NCI-H2196 (cell line): ENCODE data around the gene IQCC.
A peak's percentile ranks its signal among the peaks of the same experiment; 100 is the strongest.
"Not testable (repeated sequence)": the region's sequence is repeated elsewhere in the genome, so short reads cannot be mapped to it uniquely, and the experiment has no call there.

ENCODE experiments used
- DNase-seq: peaks from one replicate; lab custom pipeline; 2025; ENCODE audit not compliant: unreplicated experiment; lab: John Stamatoyannopoulos, UW

Gene IQCC

DNA sequence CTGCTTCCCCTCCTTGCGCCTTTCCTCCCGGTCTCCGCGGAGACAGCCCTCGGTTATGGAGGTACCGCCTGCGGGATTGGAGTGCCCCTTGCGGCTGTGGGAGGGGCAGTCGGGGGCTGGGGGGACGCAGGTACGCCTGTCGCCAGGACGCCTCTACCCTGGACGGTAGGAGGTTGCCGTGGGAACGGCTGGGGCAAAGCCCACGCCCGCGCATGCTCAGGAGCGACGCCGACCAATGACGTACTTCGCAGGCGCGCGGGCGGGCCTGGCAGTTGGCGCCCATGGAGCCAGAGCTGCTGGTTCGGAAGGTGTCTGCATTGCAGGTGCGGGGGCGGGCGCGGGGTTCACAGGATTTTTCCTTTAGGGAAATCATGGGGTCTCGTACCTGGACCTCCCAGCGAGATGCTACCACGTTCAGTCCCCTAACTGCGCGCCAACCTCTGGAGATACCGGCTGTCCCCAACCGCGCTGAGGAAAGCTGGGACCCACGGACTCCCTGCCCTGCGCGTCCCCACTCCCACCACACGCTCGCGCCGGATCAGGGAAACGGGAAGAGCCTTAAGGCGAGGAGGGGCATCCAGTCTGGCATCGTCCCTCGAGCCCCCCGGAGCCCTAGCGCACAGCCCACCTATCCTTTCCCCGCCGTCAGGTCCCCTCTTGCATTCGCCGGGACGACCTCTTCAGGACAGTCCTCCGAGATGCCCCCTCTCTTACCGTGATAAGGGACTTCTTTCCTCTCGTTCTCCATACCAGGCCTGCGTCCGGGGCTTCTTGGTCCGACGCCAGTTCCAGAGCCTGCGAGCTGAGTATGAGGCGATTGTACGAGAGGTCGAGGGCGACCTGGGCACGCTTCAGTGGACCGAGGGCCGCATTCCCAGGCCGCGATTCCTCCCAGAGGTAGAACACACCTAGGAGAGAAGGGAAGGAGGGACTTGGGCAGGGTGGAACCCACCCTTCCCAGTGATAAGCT, at the start of gene IQCC:
TSS of gene IQCC (plus strand) at position 271 of the 970 bp plus-strand sequence. CDS start at position 282, 11 bp downstream.
- DNase-seq, result peak; percentile 95

DNA sequence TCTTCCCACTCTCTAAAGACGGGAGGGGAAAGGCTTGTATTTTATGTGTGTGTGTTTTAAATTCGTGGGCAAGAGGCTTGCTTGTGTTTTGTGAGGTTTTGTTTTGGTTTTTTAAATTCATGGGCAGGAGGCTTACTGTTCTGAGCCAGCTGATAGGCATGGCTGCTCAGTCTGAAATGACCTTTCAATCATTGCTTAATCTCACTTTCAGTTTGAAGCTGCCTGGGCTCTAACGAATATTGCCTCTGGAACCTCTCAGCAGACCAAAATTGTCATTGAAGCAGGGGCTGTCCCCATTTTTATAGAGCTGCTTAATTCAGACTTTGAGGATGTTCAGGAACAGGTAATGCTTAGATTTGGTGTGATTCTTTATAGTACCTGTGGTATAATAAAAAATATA, 46.3 kb upstream of the IQCC start:
- DNase-seq, result no peak

DNA sequence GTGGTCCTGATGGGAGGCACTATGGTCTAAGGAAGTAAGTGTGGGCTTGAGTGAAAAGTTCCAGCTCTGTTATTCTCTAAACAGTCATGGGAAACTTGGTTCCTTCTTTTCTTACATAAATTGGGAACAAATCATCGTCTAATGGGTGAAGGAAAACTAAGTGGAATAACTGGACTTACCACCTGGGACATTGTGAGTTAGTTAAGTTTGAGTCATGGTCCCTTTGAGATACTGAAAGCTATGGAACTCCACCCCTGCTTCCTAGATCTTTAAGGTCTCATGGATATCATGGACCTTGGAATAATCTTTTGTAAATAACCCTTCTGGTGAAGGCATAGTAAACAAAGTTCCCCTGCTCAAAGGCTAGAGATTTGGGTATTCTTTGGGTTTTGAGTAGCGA, 42.1 kb upstream of the IQCC start:
- DNase-seq, result no peak

DNA sequence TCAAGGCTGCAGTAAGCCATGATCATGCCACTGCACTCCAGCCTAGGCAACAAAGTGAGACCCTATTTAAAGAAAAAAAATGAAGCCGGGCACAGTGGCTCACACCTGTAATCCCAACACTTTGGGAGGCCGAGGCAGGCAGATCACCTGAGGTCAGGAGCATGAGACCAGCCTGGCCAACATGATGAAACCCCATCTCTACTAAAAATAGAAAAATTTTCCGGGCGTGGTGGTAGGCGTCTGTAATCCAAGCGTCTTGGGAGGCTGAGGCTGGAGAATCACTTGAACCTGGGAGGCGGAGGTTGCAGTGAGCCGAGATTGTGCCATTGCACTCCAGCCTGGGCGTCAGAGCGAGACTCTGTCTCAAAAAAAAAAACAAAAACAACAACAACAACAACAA, 39.8 kb upstream of the IQCC start:
- DNase-seq, result not testable (repeated sequence)

DNA sequence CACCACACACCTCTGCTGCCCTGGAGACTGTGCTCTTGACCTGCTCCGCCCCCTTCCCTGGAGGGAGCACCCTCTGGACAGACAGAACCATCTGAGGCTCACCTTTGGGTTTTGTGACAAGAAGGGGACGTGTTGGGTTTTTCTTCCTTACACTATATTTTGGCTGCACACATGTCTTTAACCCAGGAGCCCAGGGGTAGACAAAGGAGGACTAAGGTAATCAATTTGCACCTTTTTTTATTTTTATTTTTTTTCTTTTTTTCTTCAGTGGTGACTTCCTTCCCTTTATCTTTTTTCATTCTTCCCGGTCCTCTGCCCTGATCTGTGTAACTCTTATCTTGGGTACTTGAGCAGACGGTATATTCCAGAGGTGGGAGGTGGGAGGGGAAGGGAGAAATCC, 34.5 kb upstream of the IQCC start:
- no peak for DNase-seq

DNA sequence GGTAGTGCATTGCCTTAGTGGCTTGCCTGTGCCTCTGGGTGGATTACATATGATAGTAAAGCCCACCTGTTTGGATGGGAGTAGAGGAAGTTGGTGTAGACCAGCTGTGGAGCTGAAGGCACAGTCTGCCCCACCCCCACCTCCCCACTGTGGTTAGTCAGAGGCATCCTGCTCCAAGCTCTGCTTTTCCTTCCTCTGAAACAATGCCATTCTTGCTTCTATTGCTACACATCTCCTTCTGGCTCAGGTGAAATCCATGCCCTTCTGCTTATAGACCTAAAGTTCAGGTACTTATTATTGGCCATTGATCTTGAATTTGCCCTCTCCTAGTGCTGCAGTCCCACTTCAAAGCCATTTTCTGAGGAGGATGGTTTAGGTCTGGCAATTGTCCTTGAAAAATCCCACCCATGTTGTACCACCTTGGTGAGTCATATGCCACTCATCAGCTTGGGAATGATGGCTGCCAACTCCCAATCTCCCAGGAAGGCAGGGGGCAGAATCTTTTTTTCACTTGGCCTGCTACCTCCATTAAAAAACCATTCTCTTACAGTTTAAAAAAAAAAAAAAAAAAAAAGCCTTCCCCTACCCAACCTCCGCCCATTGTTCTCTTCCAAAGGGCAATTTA, 32.7 kb upstream of the IQCC start:
- no peak for DNase-seq

DNA sequence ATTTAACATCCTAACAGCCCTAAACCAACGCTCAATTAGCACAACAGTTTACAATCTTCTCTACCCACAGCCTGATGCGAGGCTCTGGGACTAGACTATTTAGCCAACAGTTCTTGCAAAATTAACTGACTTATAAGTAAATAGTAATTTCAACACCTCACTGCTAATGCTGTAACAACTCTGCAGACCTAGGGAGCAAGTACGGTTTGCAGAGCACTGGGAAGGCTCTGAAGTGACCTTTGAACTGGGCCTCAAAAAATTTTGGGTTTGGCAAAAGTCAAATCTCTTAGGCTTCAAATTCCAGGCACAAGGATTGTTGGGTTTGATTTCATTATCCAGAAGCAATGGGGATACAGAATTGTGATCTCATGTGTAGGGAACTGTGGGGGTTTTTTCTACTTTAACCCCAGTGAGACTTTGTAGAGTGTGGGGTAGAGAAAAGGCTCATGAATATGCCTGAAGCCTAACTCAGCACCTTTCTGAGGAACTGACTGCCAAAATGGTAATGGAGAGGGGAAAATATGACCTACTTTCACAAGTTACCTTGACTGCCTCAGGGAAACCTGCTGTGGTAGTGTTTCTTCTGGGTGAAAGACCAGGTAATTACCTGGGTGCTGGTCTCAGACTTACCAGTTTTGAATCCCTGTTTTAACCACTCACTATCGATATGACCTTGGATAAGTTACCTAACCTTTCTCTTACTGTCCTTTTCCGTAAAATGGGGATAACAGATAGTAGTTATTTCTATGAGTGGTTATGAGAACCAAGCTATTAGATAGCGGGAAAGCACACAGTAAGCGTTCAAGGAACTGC, 26.9 kb upstream of the IQCC start:
- no peak for DNase-seq

DNA sequence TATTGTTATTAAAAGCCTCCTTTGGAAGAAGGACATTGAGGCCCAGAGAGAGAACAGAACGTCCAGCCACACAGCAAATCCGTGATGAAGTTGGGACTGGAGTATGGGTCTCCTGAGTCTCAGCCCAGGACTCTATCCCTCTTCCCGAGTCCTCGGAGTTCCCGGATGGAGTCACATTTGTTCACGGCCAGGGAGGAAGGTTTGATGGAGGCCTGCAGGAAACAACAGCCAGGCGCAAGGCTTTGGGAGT, 26.4 kb upstream of the IQCC start:
- no peak for DNase-seq

DNA sequence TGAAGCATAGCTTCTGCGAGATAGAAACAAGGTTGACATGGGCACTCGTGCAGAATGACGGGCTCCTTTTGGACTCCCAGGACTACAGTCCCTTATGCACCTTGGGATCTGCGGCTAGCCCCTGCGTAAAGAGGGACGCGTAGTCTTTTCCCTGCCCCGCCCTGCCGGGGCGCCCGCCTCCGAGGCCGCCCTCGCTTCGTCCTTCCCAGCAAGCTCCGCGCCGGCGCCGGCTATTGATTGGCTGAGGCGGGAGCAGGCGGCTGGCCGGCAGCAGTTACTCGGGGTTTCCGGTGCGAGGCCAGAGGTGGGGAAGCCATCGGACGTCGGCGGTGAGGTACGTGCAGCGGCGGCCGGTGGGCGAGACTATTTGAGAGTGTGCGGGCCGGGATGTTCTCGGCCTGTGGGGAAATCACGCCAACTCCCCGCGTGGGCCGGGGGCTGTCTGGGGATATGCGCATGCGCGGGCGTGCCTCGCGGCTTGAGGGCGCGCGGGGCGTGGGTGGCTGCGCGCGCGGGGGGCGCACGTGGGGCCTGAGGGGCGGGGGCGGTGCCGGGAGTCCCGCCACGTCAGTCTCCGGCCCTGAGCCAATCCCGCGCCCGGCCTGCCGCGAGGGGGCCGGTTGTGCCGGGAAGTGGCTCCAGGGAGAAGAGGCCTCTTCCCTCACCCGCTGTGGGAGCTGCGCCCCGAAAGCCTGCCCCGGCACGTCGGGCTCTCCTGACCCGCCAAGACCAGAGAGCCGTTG, 25.9 kb upstream of the IQCC start, which contains the start of gene TXLNA:
TSS of gene TXLNA (plus strand) at position 233 of the 743 bp plus-strand sequence. CDS start 671 bp downstream, outside the sequence.
- peak; percentile 95 for DNase-seq

DNA sequence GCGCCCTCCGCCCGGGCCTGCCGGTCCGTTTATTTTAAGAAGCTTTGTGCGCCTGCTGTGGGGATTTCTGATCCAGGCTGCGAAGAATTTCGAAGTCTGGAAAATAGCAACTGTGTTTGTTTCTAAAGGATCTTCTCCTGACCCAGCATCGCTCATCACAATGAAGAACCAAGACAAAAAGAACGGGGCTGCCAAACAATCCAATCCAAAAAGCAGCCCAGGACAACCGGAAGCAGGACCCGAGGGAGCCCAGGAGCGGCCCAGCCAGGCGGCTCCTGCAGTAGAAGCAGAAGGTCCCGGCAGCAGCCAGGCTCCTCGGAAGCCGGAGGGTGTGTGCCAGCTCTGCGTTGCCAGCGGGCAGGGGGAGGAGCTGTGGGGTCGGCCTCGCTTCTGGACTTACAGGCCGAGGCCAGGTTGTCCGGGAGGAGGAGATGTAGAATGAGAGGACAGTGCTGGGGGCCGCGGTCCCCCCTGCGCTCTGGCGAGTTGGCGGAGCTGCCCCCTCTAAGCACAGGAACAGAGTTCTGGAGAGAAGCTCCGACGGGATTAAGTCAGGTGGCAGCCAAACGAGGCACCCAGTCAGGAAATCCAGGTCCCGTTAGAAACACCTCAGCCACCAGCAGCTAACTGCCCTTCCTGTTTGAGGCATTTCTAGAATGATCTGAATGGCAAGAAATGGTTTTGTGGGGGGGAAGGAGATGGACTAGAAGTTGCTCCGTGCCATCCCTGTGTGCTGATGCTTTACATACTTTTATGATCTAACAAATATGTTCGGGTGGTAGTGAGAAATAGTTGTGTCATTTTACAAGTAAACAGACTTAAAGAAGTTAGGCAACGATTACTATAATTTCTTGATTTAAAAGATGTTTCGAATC, 25.0 kb upstream of the IQCC start:
- no peak for DNase-seq

DNA sequence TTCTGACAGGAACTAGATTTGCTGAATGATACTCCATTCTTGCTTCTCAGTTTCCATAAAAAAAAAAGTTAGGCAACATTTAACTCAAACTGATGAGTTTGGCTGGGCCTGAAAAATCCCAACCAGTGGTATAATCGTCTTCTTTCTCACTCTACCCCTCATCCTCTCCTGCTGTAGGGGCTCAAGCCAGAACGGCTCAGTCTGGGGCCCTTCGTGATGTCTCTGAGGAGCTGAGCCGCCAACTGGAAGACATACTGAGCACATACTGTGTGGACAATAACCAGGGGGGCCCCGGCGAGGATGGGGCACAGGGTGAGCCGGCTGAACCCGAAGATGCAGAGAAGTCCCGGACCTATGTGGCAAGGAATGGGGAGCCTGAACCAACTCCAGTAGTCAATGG, 24.4 kb upstream of the IQCC start:
- DNase-seq, result no peak

DNA sequence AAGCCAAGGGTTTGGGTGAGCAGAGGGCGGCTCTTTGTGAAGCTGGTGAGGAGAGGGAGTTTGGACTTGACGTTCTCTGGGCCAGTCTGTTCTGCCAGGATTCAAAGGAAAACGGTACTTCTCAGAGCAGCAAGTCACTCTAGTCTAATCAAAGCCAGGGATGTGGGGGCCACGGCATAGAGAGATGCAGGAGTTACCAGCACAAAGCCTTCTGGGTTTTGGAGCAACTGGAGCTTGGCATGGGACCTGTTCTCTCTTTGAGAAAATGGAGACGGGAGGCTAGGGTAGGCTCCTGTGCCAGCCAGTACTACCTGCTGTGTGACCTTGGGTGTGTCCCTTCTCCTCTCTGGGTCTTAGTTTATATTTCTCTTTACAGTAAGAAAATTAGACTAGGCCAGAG, 23.9 kb upstream of the IQCC start:
- no peak for DNase-seq

DNA sequence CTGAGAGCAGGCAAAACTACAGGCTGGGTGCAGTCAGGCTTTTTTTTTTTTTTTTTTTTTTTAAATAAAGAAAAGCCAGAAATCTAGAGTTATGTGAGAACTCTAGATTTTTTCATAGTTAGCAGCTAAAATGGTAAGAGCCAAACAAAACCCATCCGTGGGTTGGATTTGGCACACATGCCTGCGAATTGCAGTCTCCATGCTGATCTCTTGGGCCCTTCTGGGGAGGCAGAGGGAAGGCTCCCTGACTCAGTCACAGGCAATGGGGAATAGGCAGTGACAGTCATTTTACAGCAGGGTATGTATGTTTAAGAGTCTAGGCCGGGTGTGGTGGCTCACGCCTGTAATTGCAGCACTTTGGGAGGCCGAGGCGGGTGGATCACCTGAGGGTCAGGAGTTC, 23.4 kb upstream of the IQCC start:
- DNase-seq, result no peak

DNA sequence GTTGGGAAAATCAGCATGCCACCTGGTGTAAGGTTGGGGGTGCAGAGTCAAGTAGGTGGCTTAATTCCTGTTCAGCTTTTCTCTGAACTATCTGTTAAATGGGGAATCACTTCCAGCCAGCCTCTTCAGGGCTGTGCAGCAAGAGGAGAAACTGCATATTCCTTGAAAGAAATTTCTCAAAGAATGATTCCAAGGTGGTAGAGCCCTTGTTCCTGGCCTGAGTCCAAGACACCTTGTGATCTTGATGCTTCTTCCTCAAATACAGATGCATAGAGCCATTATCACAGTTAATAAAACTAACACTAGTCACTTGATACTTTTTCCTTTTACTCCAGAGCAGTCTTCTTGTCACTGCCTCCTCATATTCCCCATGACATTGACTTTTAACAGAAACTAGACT, 20.8 kb upstream of the IQCC start:
- DNase-seq, result no peak

DNA sequence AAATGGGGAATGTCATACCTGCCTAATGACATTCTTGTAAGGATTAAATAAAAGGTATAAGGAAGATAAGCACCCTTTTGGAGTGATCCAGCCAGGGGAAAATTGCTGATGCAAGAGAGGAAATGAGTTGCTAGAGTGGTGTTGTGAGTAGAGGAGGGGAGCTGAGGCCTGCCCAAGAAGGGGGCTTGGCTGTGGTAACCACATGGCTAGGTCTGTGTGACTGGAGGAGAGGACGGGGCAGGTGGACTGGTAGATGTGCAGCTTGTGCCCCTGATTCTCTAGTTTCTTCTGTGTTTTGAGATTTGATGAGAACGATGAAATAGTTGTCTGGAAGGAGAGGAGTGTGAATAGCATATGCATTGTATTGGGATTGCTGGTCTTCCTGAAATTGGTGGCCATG, 19.4 kb upstream of the IQCC start:
- no peak for DNase-seq

DNA sequence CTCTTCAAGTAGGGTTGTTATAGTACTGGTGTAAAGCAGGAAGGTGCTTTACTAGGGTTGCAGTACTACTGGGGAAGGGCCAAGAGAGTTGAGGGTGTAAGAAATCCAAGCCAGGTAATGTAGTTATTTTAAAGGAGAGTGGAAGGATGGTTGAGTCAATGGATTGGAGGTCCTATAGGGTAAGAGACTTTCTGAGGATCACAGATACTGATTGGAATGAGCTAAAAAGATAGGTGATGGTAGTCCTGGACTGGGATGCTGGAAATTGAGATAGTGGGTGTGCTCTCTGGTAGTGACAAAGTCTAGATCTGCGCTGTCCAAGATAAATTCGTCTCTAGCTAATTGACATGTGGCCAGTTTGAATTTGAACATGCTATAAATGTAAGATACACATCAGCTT, 19.0 kb upstream of the IQCC start:
- no peak for DNase-seq

DNA sequence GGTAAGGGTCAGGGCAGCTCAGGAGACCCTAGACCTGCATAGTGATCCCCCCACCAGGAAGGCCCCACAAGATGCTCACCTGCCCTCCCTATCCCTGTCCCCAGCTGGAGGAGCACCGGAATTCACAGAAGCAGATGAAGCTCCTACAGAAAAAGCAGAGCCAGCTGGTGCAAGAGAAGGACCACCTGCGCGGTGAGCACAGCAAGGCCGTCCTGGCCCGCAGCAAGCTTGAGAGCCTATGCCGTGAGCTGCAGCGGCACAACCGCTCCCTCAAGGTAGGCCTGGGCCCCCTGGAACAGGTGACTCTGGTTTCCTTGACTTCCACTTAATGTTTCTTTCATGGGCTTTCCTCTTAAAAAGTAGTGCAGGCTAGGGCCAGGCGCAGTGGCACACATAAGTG, 17.6 kb upstream of the IQCC start:
- no peak for DNase-seq

DNA sequence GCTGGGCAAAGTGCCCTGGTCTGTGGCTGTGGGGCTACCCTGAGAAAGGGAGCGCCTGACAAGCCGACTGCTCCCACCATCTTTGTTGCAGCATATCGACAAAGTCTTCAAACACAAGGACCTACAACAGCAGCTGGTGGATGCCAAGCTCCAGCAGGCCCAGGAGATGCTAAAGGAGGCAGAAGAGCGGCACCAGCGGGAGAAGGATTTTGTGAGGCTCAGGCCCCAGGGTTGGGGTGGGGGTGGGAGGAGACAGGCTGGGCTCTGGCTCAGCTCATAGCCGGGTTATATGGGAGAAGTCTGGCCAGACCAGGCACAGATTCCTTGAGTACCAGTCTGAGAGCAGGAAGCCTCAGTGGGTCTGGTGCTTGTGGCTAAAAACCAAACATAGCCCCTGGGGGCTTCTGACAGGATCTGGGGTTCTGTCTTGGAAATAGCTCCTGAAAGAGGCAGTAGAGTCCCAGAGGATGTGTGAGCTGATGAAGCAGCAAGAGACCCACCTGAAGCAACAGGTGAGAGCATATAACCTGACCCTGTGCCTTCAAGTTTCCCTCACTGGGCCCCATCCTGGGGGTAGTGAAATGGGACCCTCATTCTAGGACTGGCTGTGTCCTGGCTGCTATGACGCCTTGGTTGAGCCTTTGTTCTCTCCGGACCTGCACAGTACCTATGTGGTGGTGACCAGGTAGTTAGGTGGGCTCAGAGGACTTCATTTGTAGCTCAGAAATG, 13.1 kb upstream of the IQCC start:
- no peak for DNase-seq

DNA sequence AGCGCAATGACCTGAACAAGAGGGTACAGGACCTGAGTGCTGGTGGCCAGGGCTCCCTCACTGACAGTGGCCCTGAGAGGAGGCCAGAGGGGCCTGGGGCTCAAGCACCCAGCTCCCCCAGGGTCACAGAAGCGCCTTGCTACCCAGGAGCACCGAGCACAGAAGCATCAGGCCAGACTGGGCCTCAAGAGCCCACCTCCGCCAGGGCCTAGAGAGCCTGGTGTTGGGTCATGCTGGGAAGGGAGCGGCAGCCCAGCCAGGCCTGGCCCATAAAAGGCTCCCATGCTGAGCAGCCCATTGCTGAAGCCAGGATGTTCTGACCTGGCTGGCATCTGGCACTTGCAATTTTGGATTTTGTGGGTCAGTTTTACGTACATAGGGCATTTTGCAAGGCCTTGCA, 10.5 kb upstream of the IQCC start:
- no peak for DNase-seq
